B cell (primary cell): ENCODE data around the gene CCBE1. TPM values are rescaled to one million over a fixed set of nuclear protein-coding genes. Genes with fewer than 3 reads are reported as not detected.

Experiments
- ATAC-seq: fragments of 200-7000 bp; cut with Tn5 transposase; one replicate; pipeline ENCODE4 v1.10.0; 2021; ENCODE audit warnings: low read depth, mild to moderate bottlenecking, moderate number of reproducible peaks, moderate library complexity
- CTCF ChIA-PET: fragments of 350-600 bp; sonication (Branson Sonifier 250); formaldehyde crosslinking; loops from one replicate; lab custom pipeline; 2021; ENCODE audit warnings: antibody characterized with exemption, inconsistent platforms; lab: Charles Lee
- POLR2A ChIA-PET: fragments of 350-600 bp; sonication (Branson Sonifier 250); formaldehyde crosslinking; loops from one replicate; lab custom pipeline; 2021; ENCODE audit warnings: antibody characterized with exemption; lab: Charles Lee
- DNase-seq: peaks from one replicate; pipeline ENCODE4 v3.0.0; 2013
- H2AFZ ChIP-seq: 2 replicates; pipeline ENCODE4 v1.6.1; 2012; ENCODE audit warnings: mild to moderate bottlenecking, low read depth, low read length; ENCODE audit not compliant: insufficient read depth, poor library complexity, severe bottlenecking
- H3K27ac ChIP-seq, 2 donors: 1 replicate in 1 of 2; 2 replicates in 1 of 2; pipeline ENCODE4 v1.5.1; 2012 to 2013; ENCODE audit warnings: low read length in 2 of 2, mild to moderate bottlenecking in 2 of 2, moderate library complexity in 1 of 2
- H3K27me3 ChIP-seq, 4 experiments: fragments of 200-600 bp in 1 of 4; sonication (generic) in 1 of 4; replicated peaks in 1 of 4; 1 replicate in 2 of 4; 2 replicates in 2 of 4; pipeline versions ENCODE4 v1.6.1 to v1.7.0; 2013 to 2016; ENCODE audit warnings: low read length in 3 of 4, mild to moderate bottlenecking in 2 of 4, mixed read lengths in 1 of 4, moderate library complexity in 1 of 4; ENCODE audit not compliant: insufficient read depth in 4 of 4, control insufficient read depth in 3 of 4; ENCODE audit errors: control extremely low read depth in 1 of 4
- H3K36me3 ChIP-seq, 2 experiments: replicated peaks in 1 of 2; 1 replicate in 1 of 2; 2 replicates in 1 of 2; pipeline versions ENCODE4 v1.6.1 to v1.7.1; 2013; ENCODE audit warnings: low read length in 1 of 2; ENCODE audit not compliant: insufficient read depth in 2 of 2, control insufficient read depth in 1 of 2; ENCODE audit errors: control extremely low read depth in 1 of 2, extremely low read depth in 1 of 2
- H3K4me1 ChIP-seq, 2 donors: fragments of 200-600 bp in 1 of 2; sonication (generic) in 1 of 2; 1 replicate in 1 of 2; 2 replicates in 1 of 2; pipeline versions ENCODE4 v1.5.1 to v1.6.1; 2013 to 2017; ENCODE audit warnings: low read length in 2 of 2; ENCODE audit not compliant: control insufficient read depth in 2 of 2, insufficient read depth in 2 of 2
- H3K4me2 ChIP-seq: replicated peaks from 2 replicates; pipeline ENCODE3; 2012; ENCODE audit warnings: mild to moderate bottlenecking, low read depth, low read length; ENCODE audit not compliant: poor library complexity, severe bottlenecking
- H3K4me3 ChIP-seq, 5 experiments: fragments of 200-600 bp in 1 of 5; sonication (generic) in 1 of 5; 1 replicate in 3 of 5; 2 replicates in 2 of 5; pipeline versions ENCODE4 v1.5.1 to v1.7.0; 2011 to 2016; ENCODE audit warnings: low read length in 4 of 5, mild to moderate bottlenecking in 4 of 5, low read depth in 2 of 5, control low read depth in 1 of 5, moderate library complexity in 1 of 5; ENCODE audit not compliant: insufficient read depth in 1 of 5; ENCODE audit errors: control extremely low read depth in 1 of 5, extremely low read depth in 1 of 5
- H3K79me2 ChIP-seq: fragments of 200-600 bp; sonication (generic); one replicate; pipeline ENCODE4 v1.6.0; 2016; ENCODE audit warnings: low read length; ENCODE audit not compliant: control insufficient read depth, insufficient read depth
- H3K9ac ChIP-seq: fragments of 200-600 bp; sonication (generic); 2 replicates; pipeline ENCODE4 v1.6.1; 2017; ENCODE audit warnings: mild to moderate bottlenecking, low read length, moderate library complexity
- H3K9me3 ChIP-seq, 3 donors: one replicate each; pipeline versions ENCODE4 v1.6.1 to v1.7.1; 2013; ENCODE audit warnings: low read length in 2 of 3; ENCODE audit not compliant: control insufficient read depth in 2 of 3, insufficient read depth in 1 of 3; ENCODE audit errors: control extremely low read depth in 1 of 3
- H4K20me1 ChIP-seq: 2 replicates; pipeline ENCODE4 v1.6.0; 2012; ENCODE audit warnings: mild to moderate bottlenecking, low read length; ENCODE audit not compliant: insufficient read depth, control insufficient read depth, poor library complexity, severe bottlenecking
- H3K27ac Mint-ChIP-seq: one replicate; pipeline ENCODE4 v1.8.0; 2021; ENCODE audit warnings: mixed read lengths
- H3K27me3 Mint-ChIP-seq: one replicate; pipeline ENCODE4 v1.8.0; 2021; ENCODE audit warnings: mixed read lengths
- H3K4me1 Mint-ChIP-seq: one replicate; pipeline ENCODE4 v1.8.0; 2021; ENCODE audit warnings: mixed read lengths
- H3K4me3 Mint-ChIP-seq: one replicate; pipeline ENCODE4 v1.8.0; 2021; ENCODE audit warnings: mixed read lengths
- H3K9me3 Mint-ChIP-seq: one replicate; pipeline ENCODE4 v1.8.0; 2022; ENCODE audit warnings: mixed read lengths; ENCODE audit not compliant: insufficient read depth
- EZH2 ChIP-seq: IDR thresholded peaks from 2 replicates; pipeline ENCODE4 v1.6.1; 2012; ENCODE audit warnings: borderline replicate concordance, low read depth, mild to moderate bottlenecking, moderate library complexity, low read length; ENCODE audit not compliant: insufficient read depth, poor library complexity, severe bottlenecking
- WGBS: methylation state at CpG from one replicate; pipeline ENCODE4 v1.1.5; 2013; ENCODE audit warnings: missing lambda C conversion rate; ENCODE audit not compliant: insufficient coverage; 5-methylcytosine and 5-hydroxymethylcytosine counted together
- intact Hi-C: fragments of 100-400 bp; cut with micrococcal nuclease; formaldehyde crosslinking; loops from one replicate; pipeline ENCODE4 v1.10.0; 2022
- polyA plus RNA-seq: library from polyadenylated mRNA; depleted of rRNA; stranded (reverse); fragments of >200 nt; gene quantifications from 2 replicates; pipeline ENCODE4 v1.2.3, GENCODE V29; 2012
- total RNA-seq, 2 donors: library from RNA; stranded (reverse); fragments of 120-200 nt in 1 of 2; gene quantifications; 1 replicate in 1 of 2; 2 replicates in 1 of 2; pipeline versions ENCODE4 v1.2.3 to v1.2.4, GENCODE V29; 2013 to 2022
- TF ChIP-seq, protein P1 (sequence below): fragments of 200-600 bp; IDR thresholded peaks from one replicate; pipeline ENCODE4 v1.8.0; 2022; ENCODE audit warnings: antibody characterized with exemption, mild to moderate bottlenecking

CCBE1 gene
- total and polyA plus RNA-seq, 2 donors (not counting 1 experiment from before 2014, with no cell fraction given), result not detected

DNA sequence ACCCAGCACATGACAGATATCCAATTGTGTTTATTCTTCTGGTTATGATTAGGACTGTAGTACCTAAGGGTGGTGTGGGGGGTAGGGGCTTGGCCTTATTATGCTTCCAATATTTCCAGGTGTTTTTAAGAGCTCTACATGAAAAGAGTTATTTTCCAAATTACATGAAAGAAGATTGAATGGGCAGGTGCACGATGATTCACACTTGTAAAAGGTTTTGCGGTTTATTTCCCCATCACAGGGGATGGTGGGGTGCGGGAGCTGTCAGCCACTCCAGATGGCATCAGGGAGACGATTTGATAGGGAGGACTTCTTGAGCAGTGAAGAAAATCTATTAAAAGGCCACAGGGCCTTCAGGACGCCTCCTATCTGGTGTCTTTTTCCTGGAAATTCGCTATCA, 15.1 kb upstream of the CCBE1 start:
- ChIA-PET CTCF (no interaction called here), POLR2A (no interaction called here)
- H3K4me1 ChIP-seq, result no peaks in the 10 kb centered on the region
- intact Hi-C loops, result no loop called here
- H3K27me3 Mint-ChIP-seq, result peaks cover 7% of the 10 kb centered on the region
- no peaks in the 10 kb centered on the region for H3K27me3 ChIP-seq
- H3K4me3 ChIP-seq, result no peak overlapping the region
- no peaks in the 10 kb centered on the region for H3K9me3 ChIP-seq
- no peak overlapping the region for H2AFZ ChIP-seq
- no peak overlapping the region for H3K27ac ChIP-seq
- no peaks in the 10 kb centered on the region for H3K4me1 Mint-ChIP-seq
- 87% methylated on average over 6 of the region's 6 CpGs for WGBS
- TF ChIP-seq EZH2, result no peak
- TF ChIP-seq, protein P1, sequence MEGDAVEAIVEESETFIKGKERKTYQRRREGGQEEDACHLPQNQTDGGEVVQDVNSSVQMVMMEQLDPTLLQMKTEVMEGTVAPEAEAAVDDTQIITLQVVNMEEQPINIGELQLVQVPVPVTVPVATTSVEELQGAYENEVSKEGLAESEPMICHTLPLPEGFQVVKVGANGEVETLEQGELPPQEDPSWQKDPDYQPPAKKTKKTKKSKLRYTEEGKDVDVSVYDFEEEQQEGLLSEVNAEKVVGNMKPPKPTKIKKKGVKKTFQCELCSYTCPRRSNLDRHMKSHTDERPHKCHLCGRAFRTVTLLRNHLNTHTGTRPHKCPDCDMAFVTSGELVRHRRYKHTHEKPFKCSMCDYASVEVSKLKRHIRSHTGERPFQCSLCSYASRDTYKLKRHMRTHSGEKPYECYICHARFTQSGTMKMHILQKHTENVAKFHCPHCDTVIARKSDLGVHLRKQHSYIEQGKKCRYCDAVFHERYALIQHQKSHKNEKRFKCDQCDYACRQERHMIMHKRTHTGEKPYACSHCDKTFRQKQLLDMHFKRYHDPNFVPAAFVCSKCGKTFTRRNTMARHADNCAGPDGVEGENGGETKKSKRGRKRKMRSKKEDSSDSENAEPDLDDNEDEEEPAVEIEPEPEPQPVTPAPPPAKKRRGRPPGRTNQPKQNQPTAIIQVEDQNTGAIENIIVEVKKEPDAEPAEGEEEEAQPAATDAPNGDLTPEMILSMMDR, result no peak
- H3K79me2 ChIP-seq, result no peaks in the 10 kb centered on the region
- no peak for ATAC-seq
- H4K20me1 ChIP-seq, result no peaks in the 10 kb centered on the region
- no peak overlapping the region for H3K4me3 Mint-ChIP-seq
- no peak overlapping the region for H3K9ac ChIP-seq
- H3K4me2 ChIP-seq, result no peak overlapping the region
- H3K27ac Mint-ChIP-seq, result no peak overlapping the region
- H3K36me3 ChIP-seq, result no peaks in the 10 kb centered on the region
- H3K9me3 Mint-ChIP-seq, result peaks cover 3% of the 10 kb centered on the region
- no peak for DNase-seq

DNA sequence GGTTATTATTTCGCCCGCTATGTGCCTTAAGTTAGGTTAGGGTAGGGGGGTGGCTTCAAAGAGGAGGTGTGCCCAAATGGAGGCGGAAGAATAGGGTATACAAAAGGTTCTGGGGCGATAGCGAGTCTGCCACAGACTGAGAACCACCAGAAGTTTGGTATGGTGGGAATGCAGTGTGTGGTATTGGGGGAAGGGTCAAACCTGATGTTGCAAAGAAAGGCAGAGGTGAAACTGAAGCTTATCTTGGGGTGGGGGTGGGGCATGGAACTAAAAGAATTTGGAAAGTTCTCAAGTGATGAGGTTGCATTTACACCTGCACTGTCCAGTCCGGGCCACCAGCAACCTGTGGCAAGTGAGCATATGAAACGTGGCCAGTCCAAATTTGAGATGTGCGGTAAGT, 11.8 kb upstream of the CCBE1 start:
- Mint-ChIP-seq H3K4me1 (no peaks in the 10 kb centered on the region), H3K27me3 (peaks cover 14% of the 10 kb centered on the region), H3K4me3 (no peak overlapping the region), H3K9me3 (peaks cover 3% of the 10 kb centered on the region), H3K27ac (no peak overlapping the region)
- H3K9me3 ChIP-seq, result no peaks in the 10 kb centered on the region
- no peaks in the 10 kb centered on the region for H3K79me2 ChIP-seq
- no peak overlapping the region for H2AFZ ChIP-seq
- no peak overlapping the region for H3K9ac ChIP-seq
- TF ChIP-seq, protein P1, result no peak
- no peak for TF ChIP-seq EZH2
- ChIA-PET POLR2A (no interaction called here), CTCF (no interaction called here)
- no peak overlapping the region for H3K27ac ChIP-seq
- H3K4me1 ChIP-seq, result no peaks in the 10 kb centered on the region
- WGBS, result 98% methylated on average over 6 of the region's 8 CpGs
- no peaks in the 10 kb centered on the region for H3K27me3 ChIP-seq
- no peak for ATAC-seq
- H4K20me1 ChIP-seq, result no peaks in the 10 kb centered on the region
- no peak for DNase-seq
- no peaks in the 10 kb centered on the region for H3K36me3 ChIP-seq
- H3K4me3 ChIP-seq, result no peak overlapping the region
- intact Hi-C loops, result no loop called here
- no peak overlapping the region for H3K4me2 ChIP-seq
